HEK293 (cell line): Measurements from ENCODE around the gene IMPDH1.

Experiments used
- PBX3 ChIP-seq: sonication (generic); formaldehyde crosslinking; IDR thresholded peaks from 2 replicates; pipeline ENCODE4 v1.8.1; 2022; ENCODE audit warnings: mild to moderate bottlenecking, moderate library complexity, missing genetic modification reagents
- PRDM1 ChIP-seq: fragments of 450-650 bp; formaldehyde crosslinking; IDR thresholded peaks from 2 replicates; pipeline ENCODE4; 2016; ENCODE audit warnings: missing biosample characterization, missing genetic modification characterization
- ZBTB1 ChIP-seq: fragments of 450-650 bp; formaldehyde crosslinking; IDR thresholded peaks from 2 replicates; pipeline ENCODE4 v1.5.1; 2016; ENCODE audit warnings: missing biosample characterization, missing genetic modification characterization
- ZBTB48 ChIP-seq: fragments of 450-650 bp; formaldehyde crosslinking; IDR thresholded peaks from 2 replicates; pipeline ENCODE4 v1.5.1; 2016; ENCODE audit warnings: missing biosample characterization, missing genetic modification characterization
- ZNF274 ChIP-seq, 2 experiments: fragments of 200-500 bp in 1 of 2; fragments of 450-650 bp in 1 of 2; sonication (Bioruptor generic) in 1 of 2; formaldehyde crosslinking in 1 of 2; IDR thresholded peaks; 2 replicates each; pipeline versions ENCODE4 v1.5.1 to v1.6.1; 2014 to 2016; ENCODE audit warnings: borderline replicate concordance in 1 of 2, inconsistent platforms in 1 of 2, low read length in 1 of 2, missing biosample characterization in 1 of 2, missing genetic modification characterization in 1 of 2
- TF ChIP-seq, protein P1 (sequence below): fragments of 450-650 bp; formaldehyde crosslinking; IDR thresholded peaks from 2 replicates; pipeline ENCODE4 v1.5.1; 2016; ENCODE audit warnings: missing biosample characterization, missing genetic modification characterization
- TF ChIP-seq, protein P2 (sequence below): fragments of 450-650 bp; formaldehyde crosslinking; IDR thresholded peaks from 2 replicates; pipeline ENCODE4 v1.5.1; 2016; ENCODE audit warnings: missing biosample characterization, missing genetic modification characterization
- TF ChIP-seq, protein P3 (sequence below): fragments of 450-650 bp; formaldehyde crosslinking; IDR thresholded peaks from 2 replicates; pipeline ENCODE4 v1.5.1; 2016; ENCODE audit warnings: missing biosample characterization, missing genetic modification characterization

- TF ChIP-seq, protein P1, sequence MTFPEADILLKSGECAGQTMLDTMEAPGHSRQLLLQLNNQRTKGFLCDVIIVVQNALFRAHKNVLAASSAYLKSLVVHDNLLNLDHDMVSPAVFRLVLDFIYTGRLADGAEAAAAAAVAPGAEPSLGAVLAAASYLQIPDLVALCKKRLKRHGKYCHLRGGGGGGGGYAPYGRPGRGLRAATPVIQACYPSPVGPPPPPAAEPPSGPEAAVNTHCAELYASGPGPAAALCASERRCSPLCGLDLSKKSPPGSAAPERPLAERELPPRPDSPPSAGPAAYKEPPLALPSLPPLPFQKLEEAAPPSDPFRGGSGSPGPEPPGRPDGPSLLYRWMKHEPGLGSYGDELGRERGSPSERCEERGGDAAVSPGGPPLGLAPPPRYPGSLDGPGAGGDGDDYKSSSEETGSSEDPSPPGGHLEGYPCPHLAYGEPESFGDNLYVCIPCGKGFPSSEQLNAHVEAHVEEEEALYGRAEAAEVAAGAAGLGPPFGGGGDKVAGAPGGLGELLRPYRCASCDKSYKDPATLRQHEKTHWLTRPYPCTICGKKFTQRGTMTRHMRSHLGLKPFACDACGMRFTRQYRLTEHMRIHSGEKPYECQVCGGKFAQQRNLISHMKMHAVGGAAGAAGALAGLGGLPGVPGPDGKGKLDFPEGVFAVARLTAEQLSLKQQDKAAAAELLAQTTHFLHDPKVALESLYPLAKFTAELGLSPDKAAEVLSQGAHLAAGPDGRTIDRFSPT (tag by site-specific recombination) = no peak
- TF ChIP-seq, protein P2, sequence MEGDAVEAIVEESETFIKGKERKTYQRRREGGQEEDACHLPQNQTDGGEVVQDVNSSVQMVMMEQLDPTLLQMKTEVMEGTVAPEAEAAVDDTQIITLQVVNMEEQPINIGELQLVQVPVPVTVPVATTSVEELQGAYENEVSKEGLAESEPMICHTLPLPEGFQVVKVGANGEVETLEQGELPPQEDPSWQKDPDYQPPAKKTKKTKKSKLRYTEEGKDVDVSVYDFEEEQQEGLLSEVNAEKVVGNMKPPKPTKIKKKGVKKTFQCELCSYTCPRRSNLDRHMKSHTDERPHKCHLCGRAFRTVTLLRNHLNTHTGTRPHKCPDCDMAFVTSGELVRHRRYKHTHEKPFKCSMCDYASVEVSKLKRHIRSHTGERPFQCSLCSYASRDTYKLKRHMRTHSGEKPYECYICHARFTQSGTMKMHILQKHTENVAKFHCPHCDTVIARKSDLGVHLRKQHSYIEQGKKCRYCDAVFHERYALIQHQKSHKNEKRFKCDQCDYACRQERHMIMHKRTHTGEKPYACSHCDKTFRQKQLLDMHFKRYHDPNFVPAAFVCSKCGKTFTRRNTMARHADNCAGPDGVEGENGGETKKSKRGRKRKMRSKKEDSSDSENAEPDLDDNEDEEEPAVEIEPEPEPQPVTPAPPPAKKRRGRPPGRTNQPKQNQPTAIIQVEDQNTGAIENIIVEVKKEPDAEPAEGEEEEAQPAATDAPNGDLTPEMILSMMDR (tag by site-specific recombination) = no peak
- TF ChIP-seq ZBTB1 (tag by site-specific recombination) (no peak), ZNF274 (IDR thresholded peaks at IDR 0.05; ENCODE audit: low read length) (no peak), ZNF274 (tag by site-specific recombination; IDR thresholded peaks at IDR 0.05; ENCODE audit: borderline replicate concordance) (no peak), ZBTB48 (tag by site-specific recombination) (no peak), PRDM1 (tag by site-specific recombination) (no peak), PBX3 (CRISPR knock-in tag) (no peak)
- TF ChIP-seq, protein P3, sequence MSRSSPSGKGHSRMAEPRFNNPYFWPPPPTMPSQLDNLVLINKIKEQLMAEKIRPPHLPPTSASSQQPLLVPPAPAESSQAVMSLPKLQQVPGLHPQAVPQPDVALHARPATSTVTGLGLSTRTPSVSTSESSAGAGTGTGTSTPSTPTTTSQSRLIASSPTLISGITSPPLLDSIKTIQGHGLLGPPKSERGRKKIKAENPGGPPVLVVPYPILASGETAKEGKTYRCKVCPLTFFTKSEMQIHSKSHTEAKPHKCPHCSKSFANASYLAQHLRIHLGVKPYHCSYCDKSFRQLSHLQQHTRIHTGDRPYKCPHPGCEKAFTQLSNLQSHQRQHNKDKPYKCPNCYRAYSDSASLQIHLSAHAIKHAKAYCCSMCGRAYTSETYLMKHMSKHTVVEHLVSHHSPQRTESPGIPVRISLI (tag by site-specific recombination) = no peak
Measured at GRCh38 chr7:128443831-128444600, 34.2 kb upstream of the IMPDH1 start.
